ENCODE data around the gene GPR146. TPM values are rescaled to one million over a fixed set of nuclear protein-coding genes. Genes with fewer than 3 reads are reported as not detected.

GPR146 gene
- total RNA-seq, 6 experiments from 2014 or later = 13.3 to 45.3 (median 22.8) TPM

DNA sequence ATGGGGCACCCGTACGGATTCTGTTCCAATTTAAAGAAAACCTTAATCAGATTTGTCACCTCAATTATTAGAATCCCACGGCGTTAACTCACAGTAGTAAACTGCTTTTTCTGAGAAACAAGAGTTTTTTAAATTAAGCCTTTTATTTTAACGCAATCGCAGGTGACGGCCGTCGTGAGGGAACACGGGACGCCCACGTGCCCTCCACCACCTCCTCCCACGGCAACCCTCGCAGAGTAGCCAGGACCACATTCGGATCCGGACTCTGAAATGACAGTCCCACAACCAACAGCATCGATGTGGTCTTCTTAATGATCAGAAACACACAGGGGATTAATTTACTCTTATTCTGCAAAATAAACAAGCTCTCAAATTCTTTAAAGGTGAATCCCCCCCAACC lies 22.0 kb upstream of the GPR146 start:
- no peak for TF ChIP-seq POLR2A (IDR thresholded peaks at IDR 0.05)
- TF ChIP-seq CTCF (IDR thresholded peaks at IDR 0.05) = no peak
- DNase-seq = no peak

GRCh38 chr7:1022801-1023465 lies 21.4 kb upstream of the GPR146 start:
- Histone ChIP-seq H3K27me3 (no peaks in the 10 kb centered on the region), H3K9me3 (no peaks in the 10 kb centered on the region), H3K36me3 (no peaks in the 10 kb centered on the region), H3K4me3 (no peak overlapping the region), H3K4me1 (no peaks in the 10 kb centered on the region), H3K27ac (no peak overlapping the region)
- DNase-seq = no peak
- 95% methylated on average over 20 of the region's 45 CpGs for WGBS (ENCODE audit: insufficient coverage, low coverage, low lambda C conversion rate, missing lambda C conversion rate)
- TF ChIP-seq CTCF (IDR thresholded peaks at IDR 0.05) = no peak
- no peak for TF ChIP-seq POLR2A (IDR thresholded peaks at IDR 0.05)
- no peak for ATAC-seq
- intact Hi-C loops (cut with DNase I) = no loop called here

More for the DNA sequence above, 22.0 kb upstream of the GPR146 start:
- Histone ChIP-seq H3K36me3 (no peaks in the 10 kb centered on the region), H3K9me3 (no peaks in the 10 kb centered on the region), H3K4me1 (no peaks in the 10 kb centered on the region), H3K27me3 (no peaks in the 10 kb centered on the region), H3K4me3 (no peak overlapping the region), H3K27ac (no peak overlapping the region)
- ATAC-seq = no peak
- WGBS (ENCODE audit: insufficient coverage, low coverage, low lambda C conversion rate, missing lambda C conversion rate) = over 99% methylated on average over 15 of the region's 17 CpGs
- intact Hi-C loops (cut with DNase I) = no loop called here

DNA sequence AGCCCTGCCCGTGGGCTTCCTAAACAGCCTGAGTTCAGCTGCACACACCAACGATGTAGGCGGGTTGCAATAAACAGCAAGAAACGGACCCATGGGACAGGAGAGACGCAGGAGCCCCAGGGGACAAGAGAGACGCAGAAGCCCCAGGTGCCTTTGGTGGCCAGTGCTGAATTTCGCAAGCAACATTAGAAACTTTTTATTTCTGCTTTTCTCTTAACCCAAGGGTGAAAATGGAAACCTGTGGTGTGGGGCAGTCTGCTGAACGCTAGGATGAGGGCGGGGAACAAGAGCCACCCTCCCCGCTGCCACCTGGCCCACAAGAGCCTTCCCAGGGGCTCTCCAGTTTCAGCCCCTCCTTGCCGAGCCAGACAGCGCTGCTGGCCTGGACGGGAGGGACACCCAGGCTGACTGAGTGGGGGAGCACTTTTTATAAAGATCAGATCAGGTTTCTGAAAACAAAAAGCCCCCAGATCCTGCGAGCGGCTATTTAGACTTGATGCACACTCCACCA lies 20.0 kb upstream of the GPR146 start:
- WGBS (ENCODE audit: insufficient coverage, low coverage, low lambda C conversion rate, missing lambda C conversion rate) = 94% methylated on average over 4 of the region's 15 CpGs
- Histone ChIP-seq H3K27me3 (no peaks in the 10 kb centered on the region), H3K4me1 (peaks cover 0 to 6% (median 0%) of the 10 kb centered on the region in 4 donors), H3K27ac (no peak overlapping the region), H3K4me3 (no peak overlapping the region), H3K36me3 (no peaks in the 10 kb centered on the region), H3K9me3 (no peaks in the 10 kb centered on the region)
- intact Hi-C loops (cut with DNase I) = no loop called here
- no peak for TF ChIP-seq POLR2A (IDR thresholded peaks at IDR 0.05)
- no peak for TF ChIP-seq CTCF (IDR thresholded peaks at IDR 0.05)
- no peak for ATAC-seq
- DNase-seq = no peak

DNA sequence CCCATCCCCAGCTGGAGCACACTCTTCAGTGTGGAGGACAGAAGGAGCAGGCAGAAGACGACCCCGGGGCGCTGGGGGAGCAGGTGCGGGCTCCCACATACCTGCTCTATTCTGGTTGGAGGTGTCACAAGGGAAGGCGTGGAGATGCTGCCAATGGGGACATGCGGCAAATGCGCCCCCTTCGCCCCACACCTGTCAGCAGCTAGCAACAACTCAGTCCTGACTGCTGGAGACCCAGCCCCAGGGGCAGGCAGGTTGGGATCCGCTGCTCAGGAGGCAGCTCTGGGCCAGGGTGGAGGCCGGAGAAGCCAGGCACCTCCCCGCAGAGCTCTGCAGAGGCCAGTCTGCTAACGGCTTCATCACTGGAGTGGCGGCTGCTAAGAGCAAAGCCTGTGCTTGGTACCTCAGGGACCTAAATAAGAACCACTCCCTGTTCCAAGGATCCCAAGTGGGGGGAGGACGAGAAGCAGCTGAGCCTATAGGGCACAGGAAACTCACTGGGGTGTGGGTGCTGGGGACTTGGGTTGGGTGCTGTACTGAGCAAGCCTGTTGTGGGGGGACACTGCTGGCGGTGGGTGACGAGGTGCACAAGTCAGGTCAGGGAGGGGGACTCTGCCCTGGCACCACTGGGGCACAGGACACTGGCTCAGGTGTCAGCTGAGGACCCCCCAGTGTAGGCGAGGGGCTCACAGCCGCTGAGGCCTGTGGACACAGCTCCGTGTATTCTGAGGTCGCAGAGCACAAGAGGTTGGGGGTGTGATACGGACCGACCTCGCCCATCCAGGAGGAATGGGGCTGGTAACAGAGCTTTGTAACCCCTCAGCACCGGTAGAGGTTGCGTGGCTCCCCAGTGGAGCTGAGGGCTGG lies 19.2 kb upstream of the GPR146 start:
- no peaks in the 10 kb centered on the region for H3K27me3 ChIP-seq
- DNase-seq (no peak), ATAC-seq (no peak)
- H3K4me1 ChIP-seq = peaks cover 0 to 7% (median 0%) of the 10 kb centered on the region in 4 donors
- no peaks in the 10 kb centered on the region for H3K36me3 ChIP-seq
- 80% methylated on average over 1 of the region's 25 CpGs for WGBS (ENCODE audit: insufficient coverage, low coverage, low lambda C conversion rate, missing lambda C conversion rate)
- H3K9me3 ChIP-seq = no peaks in the 10 kb centered on the region
- intact Hi-C loops (cut with DNase I) = no loop called here
- TF ChIP-seq POLR2A (IDR thresholded peaks at IDR 0.05) (no peak), CTCF (IDR thresholded peaks at IDR 0.05) (no peak)
- H3K27ac ChIP-seq = no peak overlapping the region
- no peak overlapping the region for H3K4me3 ChIP-seq

Measured in right lobe of liver (tissue), 6 donors.